ENCODE data around the gene ABCF2.

The ABCF2 gene

DNA sequence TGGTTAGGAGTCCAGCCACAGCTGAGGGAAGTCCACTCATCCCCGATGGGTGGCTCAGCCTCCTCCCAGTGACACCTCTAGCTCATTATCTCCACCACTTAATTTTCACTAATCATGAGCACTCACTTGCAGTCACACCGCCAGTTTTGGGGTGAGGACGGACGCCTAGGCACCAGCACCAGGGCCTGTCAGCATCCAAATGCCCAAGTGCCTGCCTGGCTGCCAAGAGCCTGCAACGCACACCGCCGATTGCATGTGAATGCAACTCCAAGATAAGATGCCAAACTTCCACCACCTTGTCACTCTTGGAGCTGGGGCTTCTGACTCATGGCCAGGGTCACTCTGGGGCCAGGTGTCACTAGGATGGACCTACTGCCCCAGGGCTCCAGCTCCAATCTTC, 45.9 kb upstream of the ABCF2 start:
- Histone ChIP-seq H3K4me2 (ENCODE audit: low read length) (no peak overlapping the region), H3K27me3 (ENCODE audit: insufficient read depth, low read length, poor library complexity) (no peaks in the 10 kb centered on the region), H3K36me3 (ENCODE audit: control insufficient read depth, insufficient read depth, low read length) (no peaks in the 10 kb centered on the region), H3K4me3 (ENCODE audit: low read length) (no peak overlapping the region), H2BK5ac (ENCODE audit: low read length) (no peak overlapping the region), H3K18ac (ENCODE audit: low read length) (no peak overlapping the region), H3K23ac (ENCODE audit: low read length) (no peak overlapping the region), H3K9ac (ENCODE audit: low read length) (no peak overlapping the region), H3K4me1 (ENCODE audit: control insufficient read depth, low read depth, low read length) (peaks cover 4% of the 10 kb centered on the region), H4K8ac (ENCODE audit: low read depth, low read length) (no peak overlapping the region), H3K4ac (ENCODE audit: low read depth, low read length) (no peak overlapping the region), H2BK120ac (ENCODE audit: low read depth, low read length) (no peak overlapping the region), H2BK15ac (replicated peaks; ENCODE audit: low read depth) (no peak overlapping the region), H4K5ac (ENCODE audit: low read length) (no peak overlapping the region), H3K56ac (ENCODE audit: low read length) (no peak overlapping the region), H2AK5ac (ENCODE audit: low read length) (no peak overlapping the region), H3K79me1 (ENCODE audit: low read length) (no peaks in the 10 kb centered on the region), H3K27ac (ENCODE audit: low read depth, low read length) (no peak overlapping the region), H3K79me2 (ENCODE audit: control insufficient read depth, insufficient read depth, low read length) (no peaks in the 10 kb centered on the region)
- no peak for DNase-seq
- no CpG with 5 or more reads among the region's 7 CpGs for WGBS (ENCODE audit: extremely low coverage, insufficient coverage, low lambda C conversion rate)

DNA sequence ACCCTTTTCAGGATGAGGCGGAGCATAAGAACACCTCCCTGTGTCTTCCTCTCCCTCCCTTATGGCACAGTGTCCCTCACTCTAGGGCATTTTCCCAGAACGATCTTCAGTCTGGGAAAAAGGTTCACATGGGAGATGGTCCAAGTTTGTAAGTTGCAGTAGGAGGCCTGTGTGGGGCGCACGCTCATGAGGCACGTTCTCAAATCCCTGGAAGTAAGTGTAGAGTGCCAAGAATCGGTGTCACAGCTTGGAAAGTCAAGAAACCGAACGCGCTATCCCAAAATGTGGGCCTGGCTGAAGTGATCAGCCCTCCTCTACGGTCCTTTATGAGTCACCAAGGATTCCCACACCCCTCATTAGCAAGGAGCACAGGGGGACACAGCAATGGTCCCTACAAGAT, 45.4 kb upstream of the ABCF2 start:
- no peak overlapping the region for H3K4ac ChIP-seq (ENCODE audit: low read depth, low read length)
- H2BK5ac ChIP-seq (ENCODE audit: low read length), result no peak overlapping the region
- H3K18ac ChIP-seq (ENCODE audit: low read length), result no peak overlapping the region
- no CpG with 5 or more reads among the region's 10 CpGs for WGBS (ENCODE audit: extremely low coverage, insufficient coverage, low lambda C conversion rate)
- peaks cover 4% of the 10 kb centered on the region for H3K4me1 ChIP-seq (ENCODE audit: control insufficient read depth, low read depth, low read length)
- H2AK5ac ChIP-seq (ENCODE audit: low read length), result no peak overlapping the region
- no peak for DNase-seq
- no peaks in the 10 kb centered on the region for H3K36me3 ChIP-seq (ENCODE audit: control insufficient read depth, insufficient read depth, low read length)
- no peak overlapping the region for H3K4me2 ChIP-seq (ENCODE audit: low read length)
- H3K79me1 ChIP-seq (ENCODE audit: low read length), result no peaks in the 10 kb centered on the region
- H4K5ac ChIP-seq (ENCODE audit: low read length), result no peak overlapping the region
- H3K23ac ChIP-seq (ENCODE audit: low read length), result no peak overlapping the region
- H3K56ac ChIP-seq (ENCODE audit: low read length), result no peak overlapping the region
- H3K4me3 ChIP-seq (ENCODE audit: low read length), result no peak overlapping the region
- no peak overlapping the region for H3K9ac ChIP-seq (ENCODE audit: low read length)
- no peak overlapping the region for H2BK120ac ChIP-seq (ENCODE audit: low read depth, low read length)
- H3K27ac ChIP-seq (ENCODE audit: low read depth, low read length), result no peak overlapping the region
- H2BK15ac ChIP-seq (replicated peaks; ENCODE audit: low read depth), result no peak overlapping the region
- H4K8ac ChIP-seq (ENCODE audit: low read depth, low read length), result no peak overlapping the region
- H3K79me2 ChIP-seq (ENCODE audit: control insufficient read depth, insufficient read depth, low read length), result no peaks in the 10 kb centered on the region
- H3K27me3 ChIP-seq (ENCODE audit: insufficient read depth, low read length, poor library complexity), result no peaks in the 10 kb centered on the region

DNA sequence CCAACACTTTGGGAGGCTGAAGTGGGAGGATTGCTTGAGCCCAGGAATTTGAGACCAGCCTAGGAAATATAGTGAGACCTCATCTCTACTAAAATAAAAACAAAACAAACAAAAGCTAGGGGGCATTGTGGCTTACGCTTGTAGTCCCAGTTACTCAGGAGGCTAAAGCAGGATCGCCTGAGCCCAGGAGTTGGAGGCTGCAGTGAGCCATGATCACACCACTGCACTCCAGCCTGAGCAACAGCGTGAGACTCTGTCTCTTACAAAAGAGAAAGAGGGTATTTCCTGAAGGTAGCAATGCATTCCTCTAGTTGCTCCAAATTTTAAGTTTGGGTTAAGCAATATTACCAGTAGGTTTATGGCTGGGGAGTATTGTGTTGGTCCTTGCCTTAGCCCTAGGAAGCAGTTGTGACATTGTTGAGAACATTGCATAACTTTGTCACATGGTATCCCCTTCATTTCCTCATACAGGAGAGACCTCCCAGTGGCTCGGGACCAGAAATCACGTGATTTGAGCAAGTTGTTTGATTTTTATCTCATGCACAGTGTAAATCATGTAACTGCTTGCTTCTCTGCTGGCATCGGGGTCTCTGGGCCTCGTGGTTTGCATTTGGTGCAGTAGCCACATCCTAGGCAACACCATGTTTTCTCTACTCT, 44.8 kb upstream of the ABCF2 start:
- Histone ChIP-seq H2AK5ac (ENCODE audit: low read length) (no peak overlapping the region), H3K79me1 (ENCODE audit: low read length) (no peaks in the 10 kb centered on the region), H3K56ac (ENCODE audit: low read length) (no peak overlapping the region), H4K5ac (ENCODE audit: low read length) (no peak overlapping the region), H2BK15ac (replicated peaks; ENCODE audit: low read depth) (no peak overlapping the region), H3K79me2 (ENCODE audit: control insufficient read depth, insufficient read depth, low read length) (no peaks in the 10 kb centered on the region), H4K8ac (ENCODE audit: low read depth, low read length) (no peak overlapping the region), H3K18ac (ENCODE audit: low read length) (no peak overlapping the region), H2BK120ac (ENCODE audit: low read depth, low read length) (no peak overlapping the region), H2BK5ac (ENCODE audit: low read length) (no peak overlapping the region), H3K4me3 (ENCODE audit: low read length) (no peak overlapping the region), H3K23ac (ENCODE audit: low read length) (no peak overlapping the region), H3K4me2 (ENCODE audit: low read length) (no peak overlapping the region), H3K4ac (ENCODE audit: low read depth, low read length) (no peak overlapping the region), H3K4me1 (ENCODE audit: control insufficient read depth, low read depth, low read length) (peaks cover 2% of the 10 kb centered on the region), H3K27ac (ENCODE audit: low read depth, low read length) (no peak overlapping the region), H3K9ac (ENCODE audit: low read length) (no peak overlapping the region), H3K27me3 (ENCODE audit: insufficient read depth, low read length, poor library complexity) (no peaks in the 10 kb centered on the region), H3K36me3 (ENCODE audit: control insufficient read depth, insufficient read depth, low read length) (no peaks in the 10 kb centered on the region)
- DNase-seq, result peak; percentile 17
- WGBS (ENCODE audit: extremely low coverage, insufficient coverage, low lambda C conversion rate), result no CpG with 5 or more reads among the region's 7 CpGs

DNA sequence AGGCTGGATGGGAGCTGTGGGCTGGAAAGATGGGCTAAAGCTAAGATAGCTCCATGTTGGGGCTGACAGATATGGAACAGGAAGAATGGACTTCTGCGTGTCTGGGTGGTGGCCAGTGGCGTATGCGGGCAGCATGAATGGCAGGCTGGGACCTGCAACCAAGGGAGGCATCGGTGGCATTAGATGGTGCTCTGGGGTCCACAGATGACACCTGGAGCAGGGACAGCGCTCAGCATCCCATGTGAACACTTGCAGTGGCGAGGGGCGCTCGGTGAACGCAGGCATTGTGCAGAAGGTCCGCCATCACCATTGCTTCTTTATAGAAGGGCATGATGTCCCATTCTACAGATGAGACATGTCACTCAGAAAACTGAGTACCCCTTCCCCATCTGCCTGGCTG, 42.5 kb upstream of the ABCF2 start:
- no peak for DNase-seq
- H4K5ac ChIP-seq (ENCODE audit: low read length), result no peak overlapping the region
- H3K4me2 ChIP-seq (ENCODE audit: low read length), result no peak overlapping the region
- no peak overlapping the region for H3K23ac ChIP-seq (ENCODE audit: low read length)
- H3K36me3 ChIP-seq (ENCODE audit: control insufficient read depth, insufficient read depth, low read length), result no peaks in the 10 kb centered on the region
- no peak overlapping the region for H3K4ac ChIP-seq (ENCODE audit: low read depth, low read length)
- no peaks in the 10 kb centered on the region for H3K4me1 ChIP-seq (ENCODE audit: control insufficient read depth, low read depth, low read length)
- no peak overlapping the region for H3K27ac ChIP-seq (ENCODE audit: low read depth, low read length)
- H3K4me3 ChIP-seq (ENCODE audit: low read length), result no peak overlapping the region
- no peak overlapping the region for H3K9ac ChIP-seq (ENCODE audit: low read length)
- no peak overlapping the region for H3K18ac ChIP-seq (ENCODE audit: low read length)
- H2BK15ac ChIP-seq (replicated peaks; ENCODE audit: low read depth), result no peak overlapping the region
- H2BK120ac ChIP-seq (ENCODE audit: low read depth, low read length), result no peak overlapping the region
- no CpG with 5 or more reads among the region's 10 CpGs for WGBS (ENCODE audit: extremely low coverage, insufficient coverage, low lambda C conversion rate)
- H3K56ac ChIP-seq (ENCODE audit: low read length), result no peak overlapping the region
- no peak overlapping the region for H4K8ac ChIP-seq (ENCODE audit: low read depth, low read length)
- H3K27me3 ChIP-seq (ENCODE audit: insufficient read depth, low read length, poor library complexity), result no peaks in the 10 kb centered on the region
- no peaks in the 10 kb centered on the region for H3K79me2 ChIP-seq (ENCODE audit: control insufficient read depth, insufficient read depth, low read length)
- H3K79me1 ChIP-seq (ENCODE audit: low read length), result no peaks in the 10 kb centered on the region
- H2AK5ac ChIP-seq (ENCODE audit: low read length), result no peak overlapping the region
- H2BK5ac ChIP-seq (ENCODE audit: low read length), result no peak overlapping the region

DNA sequence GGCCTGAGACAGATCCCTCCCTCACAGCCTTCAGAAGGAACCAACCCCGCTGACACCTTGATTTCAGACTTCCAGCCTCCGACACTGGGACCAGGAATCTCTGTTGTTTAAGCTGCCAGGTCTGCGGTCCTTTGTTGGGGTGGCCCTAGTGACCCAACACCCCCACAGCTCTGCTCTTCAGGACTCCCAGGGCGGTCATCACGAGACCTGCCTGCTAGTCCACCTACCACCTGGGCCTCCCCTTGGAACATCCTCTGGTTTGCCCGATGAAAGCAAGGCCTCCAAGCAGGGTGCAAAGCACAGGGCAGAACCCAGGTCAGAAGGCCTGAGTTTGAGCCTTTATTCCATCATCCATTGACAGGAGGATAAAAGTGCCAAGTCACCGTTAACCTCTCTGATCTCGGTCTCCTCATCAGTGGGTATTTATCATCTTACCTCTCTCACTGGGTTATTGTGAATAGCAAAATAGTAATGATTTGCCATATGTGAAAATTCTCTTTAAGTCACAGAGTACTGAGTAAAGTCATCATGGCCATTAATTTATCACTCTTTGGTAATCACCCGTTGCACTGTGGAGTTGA, 38.4 kb upstream of the ABCF2 start:
- H3K23ac ChIP-seq (ENCODE audit: low read length), result no peak overlapping the region
- H3K4me1 ChIP-seq (ENCODE audit: control insufficient read depth, low read depth, low read length), result peaks cover 2% of the 10 kb centered on the region
- H3K27ac ChIP-seq (ENCODE audit: low read depth, low read length), result no peak overlapping the region
- H4K5ac ChIP-seq (ENCODE audit: low read length), result no peak overlapping the region
- H3K4me3 ChIP-seq (ENCODE audit: low read length), result no peak overlapping the region
- H3K36me3 ChIP-seq (ENCODE audit: control insufficient read depth, insufficient read depth, low read length), result no peaks in the 10 kb centered on the region
- no peak overlapping the region for H2BK15ac ChIP-seq (replicated peaks; ENCODE audit: low read depth)
- no peak overlapping the region for H3K18ac ChIP-seq (ENCODE audit: low read length)
- WGBS (ENCODE audit: extremely low coverage, insufficient coverage, low lambda C conversion rate), result no CpG with 5 or more reads among the region's 9 CpGs
- no peak overlapping the region for H3K9ac ChIP-seq (ENCODE audit: low read length)
- H2BK5ac ChIP-seq (ENCODE audit: low read length), result no peak overlapping the region
- H2AK5ac ChIP-seq (ENCODE audit: low read length), result no peak overlapping the region
- H3K4me2 ChIP-seq (ENCODE audit: low read length), result no peak overlapping the region
- DNase-seq, result no peak
- no peak overlapping the region for H3K4ac ChIP-seq (ENCODE audit: low read depth, low read length)
- H2BK120ac ChIP-seq (ENCODE audit: low read depth, low read length), result no peak overlapping the region
- no peaks in the 10 kb centered on the region for H3K79me1 ChIP-seq (ENCODE audit: low read length)
- H3K79me2 ChIP-seq (ENCODE audit: control insufficient read depth, insufficient read depth, low read length), result no peaks in the 10 kb centered on the region
- no peaks in the 10 kb centered on the region for H3K27me3 ChIP-seq (ENCODE audit: insufficient read depth, low read length, poor library complexity)
- peak overlapping the region; percentile 7 for H3K56ac ChIP-seq (ENCODE audit: low read length)
- H4K8ac ChIP-seq (ENCODE audit: low read depth, low read length), result no peak overlapping the region

DNA sequence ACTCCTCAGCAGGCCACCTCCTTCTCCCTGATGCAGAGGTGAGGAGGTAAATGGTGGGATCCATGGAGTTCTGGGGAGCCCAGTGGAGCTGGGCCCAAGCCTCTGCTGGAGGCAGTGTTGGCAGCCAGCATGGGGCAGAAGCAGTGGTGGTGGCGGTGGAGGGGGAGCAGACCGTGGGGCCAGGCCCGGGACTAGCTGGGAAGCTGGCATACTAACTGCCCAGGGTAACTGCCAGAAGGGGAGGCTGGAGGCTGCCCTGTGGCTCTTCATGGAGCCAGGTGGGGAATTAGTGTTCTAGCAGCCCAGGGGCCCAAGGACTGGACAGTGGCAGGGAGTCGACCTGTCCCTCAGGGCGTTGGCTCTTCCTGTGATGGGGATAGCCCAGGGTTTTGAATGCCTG, 37.6 kb upstream of the ABCF2 start:
- H4K8ac ChIP-seq (ENCODE audit: low read depth, low read length), result no peak overlapping the region
- H3K18ac ChIP-seq (ENCODE audit: low read length), result no peak overlapping the region
- no peak overlapping the region for H2BK5ac ChIP-seq (ENCODE audit: low read length)
- WGBS (ENCODE audit: extremely low coverage, insufficient coverage, low lambda C conversion rate), result no CpG with 5 or more reads among the region's 5 CpGs
- no peaks in the 10 kb centered on the region for H3K27me3 ChIP-seq (ENCODE audit: insufficient read depth, low read length, poor library complexity)
- no peak overlapping the region for H2BK15ac ChIP-seq (replicated peaks; ENCODE audit: low read depth)
- H4K5ac ChIP-seq (ENCODE audit: low read length), result no peak overlapping the region
- H3K4me2 ChIP-seq (ENCODE audit: low read length), result no peak overlapping the region
- no peak overlapping the region for H3K27ac ChIP-seq (ENCODE audit: low read depth, low read length)
- peaks cover 2% of the 10 kb centered on the region for H3K4me1 ChIP-seq (ENCODE audit: control insufficient read depth, low read depth, low read length)
- no peaks in the 10 kb centered on the region for H3K36me3 ChIP-seq (ENCODE audit: control insufficient read depth, insufficient read depth, low read length)
- H3K56ac ChIP-seq (ENCODE audit: low read length), result no peak overlapping the region
- no peak overlapping the region for H3K9ac ChIP-seq (ENCODE audit: low read length)
- no peak overlapping the region for H3K4me3 ChIP-seq (ENCODE audit: low read length)
- DNase-seq, result no peak
- no peak overlapping the region for H3K4ac ChIP-seq (ENCODE audit: low read depth, low read length)
- H3K23ac ChIP-seq (ENCODE audit: low read length), result no peak overlapping the region
- no peak overlapping the region for H2AK5ac ChIP-seq (ENCODE audit: low read length)
- H3K79me2 ChIP-seq (ENCODE audit: control insufficient read depth, insufficient read depth, low read length), result no peaks in the 10 kb centered on the region
- no peak overlapping the region for H2BK120ac ChIP-seq (ENCODE audit: low read depth, low read length)
- no peaks in the 10 kb centered on the region for H3K79me1 ChIP-seq (ENCODE audit: low read length)

All from mesendoderm (in vitro differentiated cells).